ENCODE measurements around the gene KIF26B. TPM values are rescaled to one million over a fixed set of nuclear protein-coding genes. Genes with fewer than 3 reads are reported as not detected.
"Not testable (repeated sequence)": the region's sequence is repeated elsewhere in the genome, so short reads cannot be mapped to it uniquely, and the experiment has no call there.

Gene KIF26B
- total and polyA plus RNA-seq, 2 of the 4 experiments (the other 2 are of a cell fraction), result 0.53 to 0.54 TPM

- H3K4me3 ChIP-seq (ENCODE audit: insufficient read depth, low read depth, low read length); H3K4me2 ChIP-seq (ENCODE audit: low read depth, low read length); H3K27ac ChIP-seq (ENCODE audit: insufficient read depth, low read length); H3K36me3 ChIP-seq (ENCODE audit: control insufficient read depth, insufficient read depth, low read length); CTCF ChIA-PET; H4K8ac ChIP-seq (ENCODE audit: low read depth in 2 of 2, low read length in 2 of 2); ATAC-seq (ENCODE audit: low read depth); H2BK20ac ChIP-seq (ENCODE audit: low read depth, low read length); H2AK9ac ChIP-seq (replicated peaks; ENCODE audit: low read depth, low read length, poor library complexity); H3K4ac ChIP-seq (ENCODE audit: low read depth, low read length); H2AK5ac ChIP-seq (ENCODE audit: low read depth, low read length); H3K27me3 ChIP-seq (ENCODE audit: control insufficient read depth, insufficient read depth, low read length); H4K5ac ChIP-seq (ENCODE audit: low read depth, low read length); H3K23ac ChIP-seq (ENCODE audit: low read depth, low read length); H3K56ac ChIP-seq (ENCODE audit: extremely low read depth, insufficient read depth, low read length); H4K20me1 ChIP-seq (ENCODE audit: insufficient read depth, low read length); BruUV-seq (replicated peaks); H3K79me1 ChIP-seq (ENCODE audit: low read depth in 1 of 2, low read length in 2 of 2); H3K9me1 ChIP-seq (ENCODE audit: insufficient read depth, low read length); intact Hi-C loops (cut with micrococcal nuclease); H2AFZ ChIP-seq (replicated peaks; ENCODE audit: low read length, poor library complexity); in situ Hi-C loops (cut with MboI; ENCODE audit: low sequenced_read_pairs); H3K4me1 ChIP-seq (ENCODE audit: control insufficient read depth, insufficient read depth, low read length); H4K91ac ChIP-seq (ENCODE audit: insufficient read depth, low read depth, low read length); H2BK15ac ChIP-seq (ENCODE audit: low read depth, low read length); H3K14ac ChIP-seq (replicated peaks; ENCODE audit: low read depth, low read length); H3K18ac ChIP-seq (ENCODE audit: low read depth, low read length); H2BK5ac ChIP-seq (ENCODE audit: low read depth, low read length, poor library complexity, severe bottlenecking); H2BK120ac ChIP-seq (ENCODE audit: low read depth, low read length); POLR2A ChIA-PET (ENCODE audit: unreplicated experiment); H3K9ac ChIP-seq (ENCODE audit: low read depth, low read length); DNase-seq; dilution Hi-C loops (cut with HindIII; ENCODE audit: low sequenced_read_pairs, unreplicated experiment); H3K9me3 ChIP-seq (ENCODE audit: control insufficient read depth, insufficient read depth, low read length): not testable (repeated sequence)
- 71% methylated on average over 13 of the region's 16 CpGs; no CpG with 5 or more reads in 1 of the 2 experiments for WGBS, 2 experiments (ENCODE audit: extremely low coverage in 2 of 2, insufficient read length in 1 of 2)
Measured at GRCh38 chr1:245130281-245131025, 24.3 kb upstream of the KIF26B start.

Data from IMR-90 (cell line).